A204.1 (cell line): Measurements from ENCODE around the gene RELN.
A peak's percentile ranks its signal among the peaks of the same experiment; 100 is the strongest.

ENCODE experiments used
- FAIRE-seq: peaks from 2 replicates; lab custom pipeline; 2012; peaks lifted over from hg19 to GRCh38; lab: Jason Lieb, UNC

The RELN gene

GRCh38 chr7:103466814-103467213 is 522.6 kb downstream of the RELN start:
- FAIRE-seq: no peak

- FAIRE-seq: no peak
These were observed 527.1 kb downstream of the RELN start for GRCh38 chr7:103462358-103462757.

- peak; percentile 43 for FAIRE-seq
These were observed 542.1 kb downstream of the RELN start for GRCh38 chr7:103447073-103447960.

GRCh38 chr7:103446049-103446520 is 543.4 kb downstream of the RELN start, which contains the start of gene SLC26A5:
SLC26A5 (minus strand) TSS chr7:103446207; CDS start chr7:103421514, 24,693 bp downstream.
- no peak for FAIRE-seq

GRCh38 chr7:103445228-103446048 is 544.0 kb downstream of the RELN start:
- no peak for FAIRE-seq

- no peak for FAIRE-seq
These were observed 549.8 kb downstream of the RELN start for GRCh38 chr7:103439661-103440060.

- FAIRE-seq: no peak
These were observed 551.8 kb downstream of the RELN start for GRCh38 chr7:103437623-103438022.

GRCh38 chr7:103432712-103433111 is 556.7 kb downstream of the RELN start:
- no peak for FAIRE-seq

- FAIRE-seq: no peak
These were observed 564.3 kb downstream of the RELN start for GRCh38 chr7:103425177-103425576.

- no peak for FAIRE-seq
These were observed 565.8 kb downstream of the RELN start for GRCh38 chr7:103423467-103424179.
